Stimulated activated CD4-positive, alpha-beta T cell treated with anti-CD3 and anti-CD28 coated beads, Interleukin-15, amount 100 ng/mL, for 48 hours (primary cell): ENCODE measurements around the gene COL21A1.

ENCODE experiments used
- DNase-seq, 2 donors: peaks; one replicate each; pipeline ENCODE4 v3.0.0-alpha.2; 2020; ENCODE audit warnings: low read depth in 2 of 2

Gene COL21A1

DNA sequence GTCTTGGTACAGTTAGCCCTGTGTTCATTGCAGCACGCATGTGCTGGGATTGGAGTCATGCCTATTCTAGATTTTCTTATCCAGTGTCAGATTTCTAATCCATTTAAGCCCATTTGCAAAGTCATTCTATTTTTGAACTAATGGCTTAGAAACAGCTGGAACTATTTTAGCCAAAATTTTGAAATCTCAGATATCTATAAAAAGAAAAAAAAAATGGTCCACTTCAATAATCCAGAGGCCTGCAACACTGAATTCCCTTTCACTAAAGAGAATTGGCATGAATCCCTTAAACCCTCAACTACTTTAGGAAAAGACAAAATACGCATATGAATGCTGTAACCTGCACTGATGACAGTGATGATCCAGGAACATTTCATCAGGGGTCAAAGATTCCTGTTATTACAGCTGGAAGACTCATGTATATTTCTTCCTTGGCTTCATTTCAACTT lies 1.5 kb downstream of the COL21A1 start:
- DNase-seq: no peak

DNA sequence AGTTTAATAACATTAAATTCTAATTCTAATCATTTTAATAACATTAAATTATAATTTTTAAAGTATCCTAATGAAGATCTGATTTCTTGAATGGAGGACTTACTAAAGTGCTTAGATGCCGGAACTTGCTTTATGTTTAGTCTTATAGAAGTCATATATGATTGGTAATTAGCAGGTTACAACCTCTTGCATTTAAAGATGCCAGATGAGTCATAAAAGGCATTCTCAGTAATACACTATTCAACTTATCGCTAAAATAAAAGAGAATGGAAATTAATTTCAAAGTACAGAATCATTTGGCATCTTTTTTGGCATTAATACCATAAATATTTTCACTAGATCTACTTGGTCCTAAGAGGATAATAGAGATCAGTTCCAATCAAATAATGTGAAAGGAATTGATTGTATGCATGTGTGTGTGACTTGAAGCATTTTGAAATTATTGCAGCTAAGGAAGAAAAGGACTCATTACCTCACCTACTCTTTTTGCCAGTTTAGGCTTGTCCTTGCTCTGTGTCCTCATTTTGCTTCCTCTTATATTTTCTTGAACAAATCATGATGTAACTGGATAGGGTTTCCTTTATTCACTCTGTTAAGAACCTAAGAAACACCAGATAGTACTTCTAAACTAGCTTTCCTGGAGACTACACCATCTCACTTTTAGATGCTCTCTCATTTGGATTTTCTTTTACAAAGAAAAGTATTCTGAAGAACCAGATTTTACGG lies 2.7 kb downstream of the COL21A1 start:
- no peak for DNase-seq

DNA sequence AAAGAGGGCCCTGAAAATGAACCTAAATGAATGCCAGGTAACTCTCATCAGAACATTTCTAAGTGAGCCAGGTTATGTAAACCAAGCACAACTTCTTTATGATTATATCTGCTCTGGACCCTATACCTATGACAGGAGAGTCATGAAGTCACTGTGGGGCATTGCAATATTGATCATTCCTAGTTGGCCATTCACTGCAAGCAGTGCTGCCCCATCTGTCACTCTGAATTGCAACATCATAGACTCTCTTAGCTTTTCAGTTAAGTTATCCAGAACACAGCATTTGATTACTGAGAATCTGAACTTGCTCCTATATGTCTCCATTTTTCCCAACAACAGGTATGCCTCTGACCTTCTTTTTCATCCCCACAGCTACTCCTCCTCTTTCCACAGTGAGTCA lies 3.3 kb downstream of the COL21A1 start:
- DNase-seq: no peak

DNA sequence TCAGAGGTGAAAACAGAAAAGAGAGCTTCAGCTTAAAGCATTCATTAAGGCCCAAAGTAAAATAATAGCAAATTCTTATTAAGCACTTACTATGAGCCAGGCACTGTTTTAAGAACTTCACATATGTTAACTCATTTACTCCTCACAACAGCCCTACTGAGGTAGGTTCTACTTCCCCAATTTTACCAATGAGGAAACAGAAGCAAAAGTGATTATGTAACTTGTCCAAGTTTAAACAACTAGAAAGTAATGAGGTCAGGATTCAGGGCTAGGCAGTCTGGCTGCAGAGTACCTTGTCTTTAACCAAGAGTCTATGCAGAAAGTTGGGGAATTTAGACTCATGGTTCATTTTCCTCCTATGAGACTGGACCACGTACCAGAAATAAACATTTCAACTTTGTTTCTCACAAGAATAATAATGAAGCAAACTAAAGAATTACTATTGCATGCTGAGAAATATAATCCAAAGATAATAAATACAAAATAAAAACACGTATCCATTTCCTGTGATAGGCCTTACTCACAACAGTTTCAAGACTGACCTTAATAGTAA lies 3.8 kb downstream of the COL21A1 start:
- no peak for DNase-seq

DNA sequence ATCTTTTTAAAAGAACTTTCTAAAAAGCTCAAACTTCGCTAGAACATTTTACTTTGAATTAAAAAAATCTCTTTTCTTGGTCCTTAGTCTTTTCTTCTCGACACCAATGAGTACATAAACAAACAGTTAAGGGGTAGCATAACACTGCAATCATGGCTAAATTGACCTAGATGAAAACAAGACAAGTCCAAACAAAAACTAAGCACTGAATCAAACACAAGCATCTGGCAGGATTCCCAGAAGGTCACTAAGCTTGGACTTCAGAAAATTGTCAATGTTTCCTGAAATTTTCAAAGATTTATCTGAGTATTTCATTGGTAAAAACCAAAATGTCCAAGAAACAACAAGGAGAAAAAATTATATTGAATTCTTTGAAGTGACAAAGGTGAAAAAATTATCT lies 5.0 kb downstream of the COL21A1 start:
- DNase-seq: no peak

DNA sequence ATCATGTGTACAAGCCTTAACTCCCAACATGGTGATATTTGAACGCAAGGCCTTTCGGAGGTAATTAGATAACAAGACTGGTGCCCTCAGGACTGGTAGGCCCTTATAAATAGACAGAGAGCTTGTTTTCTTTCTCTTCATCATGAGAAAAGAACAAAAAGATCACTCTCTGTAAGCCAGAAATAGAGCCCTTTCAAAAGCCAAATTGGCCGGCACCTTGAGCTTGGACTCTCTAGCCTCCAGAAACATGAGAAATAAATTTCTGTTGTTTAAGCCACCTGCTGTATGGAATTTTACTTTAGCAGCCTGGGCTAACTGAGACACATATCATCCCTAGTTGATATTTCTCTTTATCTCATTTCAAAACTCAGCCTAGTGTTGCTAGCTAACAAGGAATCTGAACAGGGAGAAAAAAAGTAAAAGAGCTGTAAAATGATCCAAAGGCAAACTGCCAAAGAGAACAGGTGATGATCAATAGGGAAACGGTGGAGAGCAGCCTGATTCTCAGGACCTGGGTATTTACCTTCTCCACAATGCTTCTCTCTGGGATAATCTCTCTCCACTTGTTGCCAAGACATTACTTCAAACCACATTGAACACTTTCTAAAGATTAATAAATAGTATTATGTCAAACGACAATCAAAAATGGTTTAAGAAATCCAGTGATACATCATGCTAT lies 6.1 kb downstream of the COL21A1 start:
- DNase-seq: no peak

DNA sequence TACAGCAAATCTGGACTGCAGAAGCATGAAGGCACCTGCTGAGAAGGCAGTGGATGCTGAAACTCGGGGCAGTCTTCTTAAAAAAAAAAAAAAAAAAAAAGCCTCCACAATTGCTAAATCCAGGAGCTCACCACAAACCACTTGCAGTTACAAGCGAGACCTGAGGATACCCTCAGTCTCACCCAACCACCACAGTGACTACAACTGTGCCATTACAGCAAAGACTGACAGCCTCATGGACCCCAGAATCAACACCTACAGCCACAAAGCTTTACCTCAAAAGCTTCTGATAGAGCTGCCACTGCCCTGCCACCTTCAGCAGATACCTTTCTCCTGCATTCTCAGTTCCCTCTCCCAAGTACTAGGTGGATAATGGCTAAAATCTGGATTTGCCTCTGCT lies 9.0 kb downstream of the COL21A1 start:
- no peak for DNase-seq

DNA sequence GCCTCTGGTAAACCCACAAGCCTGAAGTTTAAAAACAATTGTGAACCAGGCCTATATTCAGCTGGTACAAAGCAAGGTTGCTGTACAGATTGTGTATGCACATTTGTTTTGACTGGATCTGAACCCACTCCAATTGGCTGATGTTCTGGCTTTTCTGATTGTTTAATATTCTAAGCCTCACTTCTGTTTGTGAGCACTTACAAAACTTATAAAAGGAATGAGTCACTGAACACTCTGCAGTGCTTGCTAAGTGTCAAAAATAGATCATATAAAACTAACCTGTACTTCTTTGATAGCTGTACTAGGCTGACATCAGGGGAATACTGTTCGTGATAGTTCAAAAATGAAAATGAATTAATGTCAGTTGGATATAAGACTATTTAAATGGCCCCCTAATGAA lies 12.1 kb downstream of the COL21A1 start:
- DNase-seq: no peak

DNA sequence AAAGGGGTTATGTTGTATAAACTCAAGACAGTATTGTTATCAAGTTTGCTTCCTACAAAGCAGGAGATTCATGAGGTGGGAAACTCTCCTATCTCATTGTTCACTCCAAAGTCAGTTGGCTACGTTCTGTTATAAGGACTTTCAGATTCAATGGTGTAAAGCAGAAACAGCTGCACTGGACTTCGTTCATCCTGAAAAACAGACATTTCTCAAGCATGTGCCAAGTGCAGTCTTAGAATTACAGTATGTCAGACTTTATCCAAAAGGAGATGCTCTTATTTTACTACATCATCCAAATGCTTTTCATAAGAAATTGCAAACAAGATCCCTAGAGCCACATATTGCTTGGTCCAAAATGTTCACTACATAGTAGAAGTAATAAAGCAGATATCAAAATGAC lies 14.9 kb downstream of the COL21A1 start:
- no peak for DNase-seq

DNA sequence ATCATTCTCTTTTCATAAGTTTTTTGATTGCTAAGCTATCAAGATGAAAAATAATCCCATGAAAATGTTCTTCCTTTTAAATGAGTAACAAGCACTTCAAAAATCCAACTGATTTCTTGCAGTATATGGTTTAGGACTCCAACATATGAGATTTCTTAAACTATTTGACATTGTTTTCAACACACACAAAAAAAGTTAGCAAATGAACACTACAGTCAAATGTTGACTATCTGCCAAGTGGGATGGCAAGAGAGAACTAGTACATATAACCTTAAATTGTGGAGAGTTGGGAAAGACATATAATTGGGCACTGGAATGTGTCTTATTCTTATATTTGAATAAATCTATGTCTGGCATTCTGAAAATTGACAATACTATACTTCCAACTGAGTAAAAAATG lies 15.6 kb downstream of the COL21A1 start:
- DNase-seq: no peak

DNA sequence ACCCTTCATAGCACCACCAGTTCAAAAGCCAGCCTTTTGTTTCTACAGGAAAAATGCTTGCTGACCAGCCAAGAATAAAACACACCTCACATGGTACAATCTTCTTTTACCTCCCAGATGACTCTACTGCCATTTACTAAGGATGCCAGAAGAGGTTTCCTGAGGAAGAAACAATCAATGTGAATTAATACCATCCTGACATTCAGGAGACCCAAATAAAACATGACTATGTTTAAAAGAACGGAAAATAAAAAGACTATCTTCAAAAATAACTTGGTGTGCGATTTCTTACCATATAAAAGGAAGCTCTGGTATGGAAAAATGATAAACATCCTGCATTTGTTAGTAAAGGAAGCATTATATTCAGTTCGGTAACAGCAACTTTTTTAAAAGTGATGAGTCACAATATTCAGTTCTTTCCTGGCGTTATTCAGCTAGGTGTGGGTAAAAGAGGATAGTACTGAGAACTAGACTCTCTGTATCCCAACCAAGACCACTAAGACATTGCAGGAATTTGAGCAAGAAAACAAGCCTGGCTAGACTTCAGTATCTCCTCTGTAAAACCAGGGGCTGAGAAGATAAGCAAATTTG lies 16.3 kb downstream of the COL21A1 start:
- no peak for DNase-seq

DNA sequence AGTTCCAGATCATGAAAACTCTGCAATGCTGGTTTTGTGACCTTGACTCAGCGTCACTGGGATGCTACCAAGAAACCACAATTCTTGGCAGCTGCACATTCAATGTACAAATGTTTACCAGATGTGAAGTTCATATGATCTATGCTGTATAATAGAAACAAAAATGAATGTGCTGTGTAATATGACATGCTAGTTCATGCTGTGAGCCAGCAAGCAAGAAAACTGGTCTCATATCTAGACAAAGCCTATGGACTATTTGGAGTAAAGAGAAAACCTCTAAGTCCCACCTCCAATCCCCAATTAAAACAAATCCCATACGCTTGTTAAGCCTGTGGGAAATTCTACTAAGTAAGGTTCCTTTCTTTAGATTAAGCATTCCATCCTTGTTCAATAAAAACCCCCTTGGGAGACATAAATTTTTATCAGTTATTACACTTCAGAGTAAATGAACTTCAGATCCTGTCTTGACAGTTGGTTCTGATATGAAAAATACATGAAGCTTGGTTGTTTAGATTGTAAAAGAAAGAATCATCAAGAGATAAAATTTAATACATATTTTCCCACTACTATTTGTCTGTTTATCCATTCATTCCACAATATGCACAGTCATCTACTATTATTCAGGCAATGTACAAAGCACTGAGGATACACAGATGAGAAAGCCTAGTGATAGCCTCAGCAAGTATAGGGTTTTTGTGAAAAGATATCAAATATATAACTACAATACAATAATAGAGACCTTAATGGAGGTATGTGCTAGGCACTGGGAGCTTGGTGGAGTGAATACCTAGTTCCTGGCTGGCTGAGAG lies 20.1 kb downstream of the COL21A1 start:
- no peak for DNase-seq

DNA sequence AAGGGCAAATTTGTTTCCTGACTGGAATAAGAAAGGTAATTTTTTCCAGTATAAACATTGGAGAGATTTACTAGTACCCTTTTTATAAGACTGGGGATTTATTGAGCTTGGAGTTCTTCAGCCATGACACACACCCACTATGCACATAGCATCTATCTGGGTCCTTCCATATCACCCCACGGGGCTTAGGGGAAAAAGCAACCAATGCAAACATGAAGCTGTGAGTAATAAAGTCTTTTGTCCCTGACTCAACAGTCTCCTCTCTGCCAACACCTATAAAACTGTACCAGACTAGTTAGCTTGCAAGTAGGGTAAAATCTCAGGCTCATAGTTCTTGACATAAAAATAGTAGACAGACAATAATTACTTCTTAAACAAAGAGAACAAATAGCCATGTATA lies 23.4 kb downstream of the COL21A1 start:
- DNase-seq: no peak

DNA sequence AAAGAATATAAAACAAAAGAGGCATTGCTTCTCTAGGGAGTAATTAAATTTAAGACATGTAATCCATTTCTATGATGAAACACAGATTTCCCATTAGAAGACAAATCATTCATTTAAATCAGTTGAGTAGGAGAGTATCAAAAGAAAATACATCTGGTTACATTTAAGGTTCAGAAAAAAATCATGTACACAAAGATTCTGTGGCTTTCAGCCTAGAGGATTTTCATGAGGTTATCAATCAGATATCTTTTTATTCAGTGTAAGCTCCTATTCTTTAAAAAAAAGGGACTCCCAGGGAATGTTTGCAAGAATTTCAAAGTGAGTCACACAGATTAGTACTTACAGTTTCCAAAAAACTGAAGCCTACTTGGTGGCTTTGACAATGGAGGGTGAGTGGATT lies 24.9 kb downstream of the COL21A1 start:
- DNase-seq: no peak

DNA sequence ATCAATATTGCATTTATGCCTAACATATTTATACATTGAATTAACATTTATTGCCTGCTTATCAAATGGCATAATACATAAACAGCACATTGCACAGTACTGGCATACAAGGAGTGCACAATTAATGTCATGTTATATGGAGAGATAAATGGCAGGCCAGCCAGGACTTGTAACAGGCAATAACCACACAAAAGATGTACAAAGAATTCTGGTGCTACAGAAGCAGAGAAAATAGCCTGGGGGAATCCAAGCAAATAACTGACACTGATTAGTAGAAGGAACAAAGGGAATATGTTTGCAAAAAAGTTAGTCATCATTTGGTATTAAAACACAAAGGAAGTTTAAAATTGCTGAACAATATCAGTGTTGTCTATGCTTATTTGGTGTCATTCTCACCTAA lies 27.3 kb downstream of the COL21A1 start:
- no peak for DNase-seq

DNA sequence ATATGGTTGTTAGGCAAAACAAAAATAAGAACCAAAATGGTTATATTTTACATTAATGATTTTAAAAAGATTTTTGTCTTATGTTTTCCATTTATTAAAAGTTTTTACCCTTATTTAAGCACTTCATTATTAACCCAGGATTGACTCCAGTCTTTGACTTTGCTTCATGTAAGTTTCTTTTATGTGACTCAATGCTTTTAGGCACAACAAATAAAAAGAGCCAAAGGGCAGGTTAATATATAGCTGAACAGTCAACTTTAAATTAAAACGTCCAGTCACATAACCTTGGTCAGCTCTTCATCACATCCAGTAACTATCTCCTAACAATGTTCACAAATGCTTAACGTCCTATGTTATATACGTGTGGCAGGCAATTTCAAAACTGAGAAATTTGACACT lies 32.7 kb downstream of the COL21A1 start:
- DNase-seq: no peak

DNA sequence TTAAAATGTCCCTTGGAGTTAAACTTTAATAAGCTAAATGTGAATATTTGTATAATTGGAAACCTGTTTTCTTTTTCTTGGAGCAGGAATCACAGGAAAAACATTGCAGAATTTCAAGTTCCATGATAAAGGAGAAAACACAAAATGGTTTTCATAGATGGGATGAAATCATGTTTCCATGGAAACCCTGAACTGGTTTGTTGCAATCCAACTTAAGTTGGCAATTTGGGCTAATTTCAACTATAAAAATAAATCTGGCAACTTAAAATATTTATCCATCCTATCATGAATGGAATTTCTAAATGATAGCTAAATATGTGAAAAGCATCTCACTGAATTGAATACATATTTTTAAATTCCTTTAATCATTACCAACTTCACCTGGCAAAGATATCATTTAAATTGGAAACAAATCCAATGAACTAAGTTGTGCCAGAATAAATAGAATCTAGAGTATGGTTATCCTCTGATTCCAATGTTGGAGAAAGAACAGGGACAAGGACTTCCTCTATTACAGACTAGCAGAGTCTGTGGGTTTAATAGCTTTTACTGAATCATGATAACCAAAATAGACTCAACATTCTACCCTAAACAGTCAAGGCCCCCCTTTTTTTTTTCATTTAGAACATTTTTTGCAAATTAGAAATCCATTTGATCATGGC lies 33.2 kb downstream of the COL21A1 start:
- no peak for DNase-seq

DNA sequence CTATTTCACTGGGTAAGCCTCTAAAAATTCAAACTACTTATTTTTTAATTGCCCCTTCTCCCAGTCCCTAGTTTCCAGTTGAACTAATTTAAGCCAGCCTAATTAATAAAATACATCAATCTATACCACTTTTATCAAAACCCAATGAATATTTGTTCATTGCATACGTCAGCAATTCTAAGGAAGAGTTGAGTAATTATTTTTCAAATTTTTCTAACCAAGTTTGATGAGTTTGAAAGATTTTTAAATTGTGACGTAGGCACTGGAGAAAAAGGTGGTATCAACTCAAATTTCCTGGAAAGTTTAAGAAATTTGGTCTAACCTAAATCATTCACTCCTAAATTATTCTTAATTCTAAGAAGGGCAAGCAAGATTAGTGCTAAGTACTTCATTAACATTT lies 35.7 kb downstream of the COL21A1 start:
- DNase-seq: no peak

DNA sequence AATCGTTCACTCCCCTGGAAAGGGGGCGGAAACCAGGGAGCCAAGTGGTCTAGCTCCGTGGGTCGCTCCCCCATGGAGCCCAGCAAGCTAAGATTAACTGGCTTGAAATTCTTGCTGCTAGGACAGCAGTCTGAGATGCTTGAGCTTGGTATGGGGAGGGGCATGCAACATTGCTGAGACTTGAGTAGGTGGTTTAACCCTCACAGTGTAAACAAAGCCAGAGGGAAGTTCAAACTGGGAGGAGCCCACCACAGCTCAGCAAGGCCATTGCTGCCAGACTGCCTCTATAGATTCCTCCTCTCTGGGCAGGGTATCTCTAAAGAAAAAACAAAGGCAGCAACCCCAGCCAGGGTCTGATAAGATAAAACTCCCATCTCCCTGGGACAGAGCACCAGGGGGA lies 43.2 kb downstream of the COL21A1 start:
- DNase-seq: no peak

DNA sequence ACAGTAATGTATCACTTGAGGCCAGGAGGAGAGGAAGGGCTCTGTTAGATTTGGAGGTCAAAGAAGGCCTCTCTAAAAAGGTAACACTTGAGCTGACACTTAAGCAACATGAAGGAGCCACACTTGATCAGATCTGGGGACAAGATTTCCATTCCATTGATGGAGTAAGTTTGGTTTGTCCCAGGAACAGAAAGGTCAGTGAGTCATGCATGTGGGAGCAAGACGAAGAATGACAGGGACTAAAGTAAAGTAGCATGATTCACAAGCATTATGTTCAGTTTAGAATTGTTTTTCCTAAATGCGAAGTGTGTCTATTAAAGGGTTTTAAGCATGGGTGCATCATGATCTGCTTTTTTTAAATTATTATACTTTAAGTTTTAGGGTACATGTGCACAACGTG lies 47.4 kb downstream of the COL21A1 start:
- DNase-seq: no peak

DNA sequence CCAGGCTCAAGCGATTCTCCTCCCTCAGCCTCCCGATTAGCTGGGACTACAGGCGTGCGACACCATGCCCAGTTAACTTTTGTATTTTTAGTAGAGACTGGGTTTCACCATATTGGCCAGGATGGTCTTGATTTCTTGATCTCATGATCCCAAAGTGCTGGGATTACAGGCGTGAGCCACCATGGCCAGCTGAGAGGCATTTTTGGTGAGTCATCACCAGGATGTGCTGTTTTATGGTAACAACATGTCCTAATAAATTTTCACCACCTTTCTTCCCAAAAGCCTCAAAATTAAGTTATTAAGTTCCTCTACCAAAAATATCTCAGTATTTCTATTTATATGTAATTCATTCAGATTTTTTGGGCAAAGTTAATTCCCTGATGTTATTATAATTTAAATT lies 53.5 kb downstream of the COL21A1 start:
- DNase-seq: no peak

DNA sequence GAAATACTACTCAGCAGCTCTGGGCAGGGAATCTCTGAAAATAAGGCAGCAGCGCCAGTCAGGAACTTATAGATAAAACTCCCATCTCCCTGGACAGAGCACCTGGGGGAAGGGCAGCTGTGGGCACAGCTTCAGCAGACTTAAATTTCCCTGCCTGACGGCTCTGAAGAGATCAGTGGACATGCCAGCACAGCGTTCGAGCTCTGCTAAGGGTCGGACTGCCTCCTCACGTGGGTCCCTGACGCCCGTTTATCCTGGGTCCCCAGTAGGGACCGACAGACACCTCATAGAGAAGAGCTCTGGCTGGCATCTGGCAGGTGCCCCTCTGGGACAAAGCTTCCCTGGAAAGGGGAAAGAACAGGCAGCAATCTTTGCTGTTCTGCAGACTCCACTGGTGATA lies 59.0 kb downstream of the COL21A1 start:
- DNase-seq: no peak
